Measurements from ENCODE around the gene PTPRO.

GRCh38 chr12:15520083-15520482, 197.8 kb downstream of the PTPRO start:
- no peak for TF ChIP-seq CTCF (IDR thresholded peaks at IDR 0.05)
- no peak for TF ChIP-seq POLR2A (IDR thresholded peaks at IDR 0.05)

Measured in Peyer's patch (tissue), 4 donors.